HuH-7 (cell line): Measurements from ENCODE around the gene SP1.
A peak's percentile ranks its signal among the peaks of the same experiment; 100 is the strongest.
"Not testable (repeated sequence)": the region's sequence is repeated elsewhere in the genome, so short reads cannot be mapped to it uniquely, and the experiment has no call there.

Experiments used
- DNase-seq: peaks from one replicate; pipeline ENCODE4 v3.0.0; 2011; ENCODE audit warnings: low spot score

The SP1 gene

GRCh38 chr12:53380104-53380793, at the start of gene SP1:
SP1 (plus strand) TSS chr12:53380176; CDS start chr12:53380292, 116 bp downstream.
- peak; percentile 71 for DNase-seq

GRCh38 chr12:53330671-53331070, 49.3 kb upstream of the SP1 start:
- no peak for DNase-seq

- not testable (repeated sequence) for DNase-seq
Observed at GRCh38 chr12:53332339-53332738, 47.6 kb upstream of the SP1 start.

GRCh38 chr12:53332744-53333143, 47.2 kb upstream of the SP1 start:
- DNase-seq = no peak

- DNase-seq = no peak
Observed at GRCh38 chr12:53333289-53333688, 46.7 kb upstream of the SP1 start.

GRCh38 chr12:53333845-53334244, 46.1 kb upstream of the SP1 start:
- no peak for DNase-seq

- no peak for DNase-seq
Observed at GRCh38 chr12:53334822-53335221, 45.2 kb upstream of the SP1 start.

GRCh38 chr12:53336181-53336681, 43.7 kb upstream of the SP1 start, which contains the start of gene SP7:
SP7 (minus strand) TSS chr12:53336354; CDS start chr12:53335646, 708 bp downstream.
- DNase-seq = no peak

- DNase-seq = no peak
Observed at GRCh38 chr12:53338017-53338416, 42.0 kb upstream of the SP1 start.

- DNase-seq = no peak
Observed at GRCh38 chr12:53338916-53339315, 41.1 kb upstream of the SP1 start.

GRCh38 chr12:53340398-53340797, 39.6 kb upstream of the SP1 start:
- DNase-seq = no peak

GRCh38 chr12:53343449-53343848, 36.5 kb upstream of the SP1 start:
- DNase-seq = no peak

GRCh38 chr12:53343969-53344368, 36.0 kb upstream of the SP1 start:
- DNase-seq = no peak

GRCh38 chr12:53344487-53344823, 35.5 kb upstream of the SP1 start:
- DNase-seq = no peak

GRCh38 chr12:53344824-53345485, 35.0 kb upstream of the SP1 start:
- peak; percentile 89 for DNase-seq

GRCh38 chr12:53345486-53346188, 34.3 kb upstream of the SP1 start:
- DNase-seq = no peak

- DNase-seq = no peak
Observed at GRCh38 chr12:53346491-53346890, 33.5 kb upstream of the SP1 start.

- no peak for DNase-seq
Observed at GRCh38 chr12:53347905-53348304, 32.1 kb upstream of the SP1 start.

GRCh38 chr12:53352331-53353256, 27.4 kb upstream of the SP1 start:
- peak; percentile 74 for DNase-seq

GRCh38 chr12:53353257-53353655, 26.7 kb upstream of the SP1 start:
- no peak for DNase-seq

- DNase-seq = no peak
Observed at GRCh38 chr12:53355121-53355520, 24.9 kb upstream of the SP1 start.
